Measurements from ENCODE around the gene TRMT11. TPM values are rescaled to one million over a fixed set of nuclear protein-coding genes. Genes with fewer than 3 reads are reported as not detected.

TRMT11 gene
- total and polyA plus RNA-seq, 2 of the 8 experiments (the other 6 are each of a cell fraction or from before 2014, with no cell fraction given), result 19.7 to 32.4 TPM

DNA sequence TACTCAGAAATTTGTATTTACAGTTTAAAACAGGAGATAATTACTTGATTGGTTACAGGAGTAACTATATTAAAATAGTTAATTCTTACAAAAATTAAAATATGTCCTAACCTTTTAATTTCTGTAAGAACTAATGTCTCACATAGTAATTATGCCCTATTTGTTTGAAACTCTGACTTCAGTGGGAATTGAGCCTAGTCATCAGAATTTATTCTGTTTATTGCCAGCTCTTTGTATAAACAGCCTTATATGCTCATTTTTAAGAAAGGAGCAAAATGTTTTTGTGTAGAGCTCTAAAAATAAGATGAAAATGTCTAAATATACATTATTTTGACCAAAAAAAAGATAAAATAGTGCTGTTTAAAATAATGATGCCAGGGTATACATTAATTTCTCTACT lies 21.5 kb downstream of the TRMT11 start (continued):
- TF ChIP-seq, protein P1, sequence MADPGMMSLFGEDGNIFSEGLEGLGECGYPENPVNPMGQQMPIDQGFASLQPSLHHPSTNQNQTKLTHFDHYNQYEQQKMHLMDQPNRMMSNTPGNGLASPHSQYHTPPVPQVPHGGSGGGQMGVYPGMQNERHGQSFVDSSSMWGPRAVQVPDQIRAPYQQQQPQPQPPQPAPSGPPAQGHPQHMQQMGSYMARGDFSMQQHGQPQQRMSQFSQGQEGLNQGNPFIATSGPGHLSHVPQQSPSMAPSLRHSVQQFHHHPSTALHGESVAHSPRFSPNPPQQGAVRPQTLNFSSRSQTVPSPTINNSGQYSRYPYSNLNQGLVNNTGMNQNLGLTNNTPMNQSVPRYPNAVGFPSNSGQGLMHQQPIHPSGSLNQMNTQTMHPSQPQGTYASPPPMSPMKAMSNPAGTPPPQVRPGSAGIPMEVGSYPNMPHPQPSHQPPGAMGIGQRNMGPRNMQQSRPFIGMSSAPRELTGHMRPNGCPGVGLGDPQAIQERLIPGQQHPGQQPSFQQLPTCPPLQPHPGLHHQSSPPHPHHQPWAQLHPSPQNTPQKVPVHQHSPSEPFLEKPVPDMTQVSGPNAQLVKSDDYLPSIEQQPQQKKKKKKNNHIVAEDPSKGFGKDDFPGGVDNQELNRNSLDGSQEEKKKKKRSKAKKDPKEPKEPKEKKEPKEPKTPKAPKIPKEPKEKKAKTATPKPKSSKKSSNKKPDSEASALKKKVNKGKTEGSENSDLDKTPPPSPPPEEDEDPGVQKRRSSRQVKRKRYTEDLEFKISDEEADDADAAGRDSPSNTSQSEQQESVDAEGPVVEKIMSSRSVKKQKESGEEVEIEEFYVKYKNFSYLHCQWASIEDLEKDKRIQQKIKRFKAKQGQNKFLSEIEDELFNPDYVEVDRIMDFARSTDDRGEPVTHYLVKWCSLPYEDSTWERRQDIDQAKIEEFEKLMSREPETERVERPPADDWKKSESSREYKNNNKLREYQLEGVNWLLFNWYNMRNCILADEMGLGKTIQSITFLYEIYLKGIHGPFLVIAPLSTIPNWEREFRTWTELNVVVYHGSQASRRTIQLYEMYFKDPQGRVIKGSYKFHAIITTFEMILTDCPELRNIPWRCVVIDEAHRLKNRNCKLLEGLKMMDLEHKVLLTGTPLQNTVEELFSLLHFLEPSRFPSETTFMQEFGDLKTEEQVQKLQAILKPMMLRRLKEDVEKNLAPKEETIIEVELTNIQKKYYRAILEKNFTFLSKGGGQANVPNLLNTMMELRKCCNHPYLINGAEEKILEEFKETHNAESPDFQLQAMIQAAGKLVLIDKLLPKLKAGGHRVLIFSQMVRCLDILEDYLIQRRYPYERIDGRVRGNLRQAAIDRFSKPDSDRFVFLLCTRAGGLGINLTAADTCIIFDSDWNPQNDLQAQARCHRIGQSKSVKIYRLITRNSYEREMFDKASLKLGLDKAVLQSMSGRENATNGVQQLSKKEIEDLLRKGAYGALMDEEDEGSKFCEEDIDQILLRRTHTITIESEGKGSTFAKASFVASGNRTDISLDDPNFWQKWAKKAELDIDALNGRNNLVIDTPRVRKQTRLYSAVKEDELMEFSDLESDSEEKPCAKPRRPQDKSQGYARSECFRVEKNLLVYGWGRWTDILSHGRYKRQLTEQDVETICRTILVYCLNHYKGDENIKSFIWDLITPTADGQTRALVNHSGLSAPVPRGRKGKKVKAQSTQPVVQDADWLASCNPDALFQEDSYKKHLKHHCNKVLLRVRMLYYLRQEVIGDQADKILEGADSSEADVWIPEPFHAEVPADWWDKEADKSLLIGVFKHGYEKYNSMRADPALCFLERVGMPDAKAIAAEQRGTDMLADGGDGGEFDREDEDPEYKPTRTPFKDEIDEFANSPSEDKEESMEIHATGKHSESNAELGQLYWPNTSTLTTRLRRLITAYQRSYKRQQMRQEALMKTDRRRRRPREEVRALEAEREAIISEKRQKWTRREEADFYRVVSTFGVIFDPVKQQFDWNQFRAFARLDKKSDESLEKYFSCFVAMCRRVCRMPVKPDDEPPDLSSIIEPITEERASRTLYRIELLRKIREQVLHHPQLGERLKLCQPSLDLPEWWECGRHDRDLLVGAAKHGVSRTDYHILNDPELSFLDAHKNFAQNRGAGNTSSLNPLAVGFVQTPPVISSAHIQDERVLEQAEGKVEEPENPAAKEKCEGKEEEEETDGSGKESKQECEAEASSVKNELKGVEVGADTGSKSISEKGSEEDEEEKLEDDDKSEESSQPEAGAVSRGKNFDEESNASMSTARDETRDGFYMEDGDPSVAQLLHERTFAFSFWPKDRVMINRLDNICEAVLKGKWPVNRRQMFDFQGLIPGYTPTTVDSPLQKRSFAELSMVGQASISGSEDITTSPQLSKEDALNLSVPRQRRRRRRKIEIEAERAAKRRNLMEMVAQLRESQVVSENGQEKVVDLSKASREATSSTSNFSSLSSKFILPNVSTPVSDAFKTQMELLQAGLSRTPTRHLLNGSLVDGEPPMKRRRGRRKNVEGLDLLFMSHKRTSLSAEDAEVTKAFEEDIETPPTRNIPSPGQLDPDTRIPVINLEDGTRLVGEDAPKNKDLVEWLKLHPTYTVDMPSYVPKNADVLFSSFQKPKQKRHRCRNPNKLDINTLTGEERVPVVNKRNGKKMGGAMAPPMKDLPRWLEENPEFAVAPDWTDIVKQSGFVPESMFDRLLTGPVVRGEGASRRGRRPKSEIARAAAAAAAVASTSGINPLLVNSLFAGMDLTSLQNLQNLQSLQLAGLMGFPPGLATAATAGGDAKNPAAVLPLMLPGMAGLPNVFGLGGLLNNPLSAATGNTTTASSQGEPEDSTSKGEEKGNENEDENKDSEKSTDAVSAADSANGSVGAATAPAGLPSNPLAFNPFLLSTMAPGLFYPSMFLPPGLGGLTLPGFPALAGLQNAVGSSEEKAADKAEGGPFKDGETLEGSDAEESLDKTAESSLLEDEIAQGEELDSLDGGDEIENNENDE (IDR thresholded peaks at IDR 0.05; ENCODE audit: insufficient replicate concordance, low read length), result no peak
- TF ChIP-seq KDM1A (IDR thresholded peaks at IDR 0.05; ENCODE audit: borderline replicate concordance, low read length) (no peak), KDM5A (IDR thresholded peaks at IDR 0.05; ENCODE audit: low read length) (no peak), SRF (IDR thresholded peaks at IDR 0.05; ENCODE audit: low read depth, low read length) (no peak)
